ENCODE data around the gene KREMEN1. TPM values are rescaled to one million over a fixed set of nuclear protein-coding genes. Genes with fewer than 3 reads are reported as not detected.
A peak's percentile ranks its signal among the peaks of the same experiment; 100 is the strongest.

KREMEN1 gene
- total RNA-seq, 1 donor from 2014 or later, result 7.1 TPM

GRCh38 chr22:29194184-29194583 is 121.3 kb downstream of the KREMEN1 start:
- peak; percentile 4 for TF ChIP-seq CTCF (IDR thresholded peaks at IDR 0.05; ENCODE audit: insufficient read depth, low read length, poor library complexity, severe bottlenecking)
- no peak overlapping the region for H3K4me3 ChIP-seq (ENCODE audit: low read depth, low read length)
- no peaks in the 10 kb centered on the region for H3K36me3 ChIP-seq (ENCODE audit: control insufficient read depth, insufficient read depth, low read length)
- DNase-seq (ENCODE audit: low read depth), result no peak
- H3K27me3 ChIP-seq (ENCODE audit: control insufficient read depth, insufficient read depth, low read length), result no peaks in the 10 kb centered on the region

- Histone ChIP-seq H3K4me3 (ENCODE audit: low read depth, low read length) (no peak overlapping the region), H3K27me3 (ENCODE audit: control insufficient read depth, insufficient read depth, low read length) (no peaks in the 10 kb centered on the region), H3K36me3 (ENCODE audit: control insufficient read depth, insufficient read depth, low read length) (no peaks in the 10 kb centered on the region)
- no peak for TF ChIP-seq CTCF (IDR thresholded peaks at IDR 0.05; ENCODE audit: insufficient read depth, low read length, poor library complexity, severe bottlenecking)
- DNase-seq (ENCODE audit: low read depth), result no peak
Observed at GRCh38 chr22:29195118-29195963, 122.5 kb downstream of the KREMEN1 start.

DNA sequence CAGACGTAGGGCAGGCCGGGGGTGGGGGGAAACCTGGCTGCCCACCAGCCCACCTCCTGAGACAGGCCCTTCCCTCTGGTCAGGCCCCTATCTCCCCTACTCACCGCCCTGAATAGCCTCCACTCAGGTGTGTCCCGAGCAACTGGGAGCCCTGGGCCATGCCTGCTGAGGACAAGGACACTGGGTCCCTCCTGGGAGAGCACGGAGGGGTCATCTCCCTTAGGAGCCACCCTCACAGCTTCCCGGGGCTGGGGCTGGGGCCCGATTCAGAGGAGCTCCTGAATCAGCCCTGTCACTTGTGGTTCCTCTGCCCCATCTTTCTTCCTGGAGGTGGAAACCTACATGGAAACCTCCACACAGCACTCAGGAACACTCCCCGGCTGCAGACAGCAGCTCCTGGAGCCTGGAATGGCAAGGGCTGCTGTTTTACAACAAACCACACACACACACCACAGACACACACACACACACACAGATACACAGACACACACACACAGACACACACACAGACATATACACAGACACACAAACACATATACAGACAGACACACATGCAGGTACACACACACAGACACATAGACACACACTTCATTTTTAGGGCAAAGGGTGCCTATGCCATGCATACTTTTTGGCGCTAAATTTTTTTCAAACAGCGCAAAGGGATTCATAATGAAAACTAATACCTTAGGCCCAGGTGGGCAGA is 123.3 kb downstream of the KREMEN1 start:
- TF ChIP-seq CTCF (IDR thresholded peaks at IDR 0.05; ENCODE audit: insufficient read depth, low read length, poor library complexity, severe bottlenecking), result no peak
- no peak for DNase-seq (ENCODE audit: low read depth)
- H3K36me3 ChIP-seq (ENCODE audit: control insufficient read depth, insufficient read depth, low read length), result no peaks in the 10 kb centered on the region
- no peak overlapping the region for H3K4me3 ChIP-seq (ENCODE audit: low read depth, low read length)
- H3K27me3 ChIP-seq (ENCODE audit: control insufficient read depth, insufficient read depth, low read length), result no peaks in the 10 kb centered on the region

GRCh38 chr22:29197096-29197495 is 124.3 kb downstream of the KREMEN1 start:
- no peak overlapping the region for H3K4me3 ChIP-seq (ENCODE audit: low read depth, low read length)
- DNase-seq (ENCODE audit: low read depth), result no peak
- TF ChIP-seq CTCF (IDR thresholded peaks at IDR 0.05; ENCODE audit: insufficient read depth, low read length, poor library complexity, severe bottlenecking), result no peak
- H3K27me3 ChIP-seq (ENCODE audit: control insufficient read depth, insufficient read depth, low read length), result no peaks in the 10 kb centered on the region
- H3K36me3 ChIP-seq (ENCODE audit: control insufficient read depth, insufficient read depth, low read length), result no peaks in the 10 kb centered on the region

GRCh38 chr22:29198240-29198639 is 125.4 kb downstream of the KREMEN1 start:
- no peak for TF ChIP-seq CTCF (IDR thresholded peaks at IDR 0.05; ENCODE audit: insufficient read depth, low read length, poor library complexity, severe bottlenecking)
- no peak for DNase-seq (ENCODE audit: low read depth)
- no peak overlapping the region for H3K4me3 ChIP-seq (ENCODE audit: low read depth, low read length)
- no peaks in the 10 kb centered on the region for H3K27me3 ChIP-seq (ENCODE audit: control insufficient read depth, insufficient read depth, low read length)
- no peaks in the 10 kb centered on the region for H3K36me3 ChIP-seq (ENCODE audit: control insufficient read depth, insufficient read depth, low read length)

All from kidney epithelial cell (primary cell).